ENCODE measurements around the gene BDKRB1.

BDKRB1 gene

GRCh38 chr14:96255501-96256366 lies at the start of gene BDKRB1:
Gene BDKRB1 (plus strand): TSS chr14:96256210. CDS start chr14:96263683, 7,473 bp downstream.
- DNase-seq (ENCODE audit: low read depth in 1 of 2, low spot score in 1 of 2), result no peak

- DNase-seq (ENCODE audit: low read depth in 1 of 2, low spot score in 1 of 2), result no peak
Measured at GRCh38 chr14:96206461-96206860, 49.5 kb upstream of the BDKRB1 start.

GRCh38 chr14:96207686-96208085 lies 48.3 kb upstream of the BDKRB1 start:
- DNase-seq (ENCODE audit: low read depth in 1 of 2, low spot score in 1 of 2), result no peak

GRCh38 chr14:96208739-96209138 lies 47.3 kb upstream of the BDKRB1 start:
- no peak for DNase-seq (ENCODE audit: low read depth in 1 of 2, low spot score in 1 of 2)

- no peak for DNase-seq (ENCODE audit: low read depth in 1 of 2, low spot score in 1 of 2)
Measured at GRCh38 chr14:96212140-96212539, 43.9 kb upstream of the BDKRB1 start.

- DNase-seq (ENCODE audit: low read depth in 1 of 2, low spot score in 1 of 2), result no peak
Measured at GRCh38 chr14:96212896-96213295, 43.1 kb upstream of the BDKRB1 start.

GRCh38 chr14:96213871-96214465 lies 42.0 kb upstream of the BDKRB1 start:
- DNase-seq (ENCODE audit: low read depth in 1 of 2, low spot score in 1 of 2), result no peak

GRCh38 chr14:96214793-96215192 lies 41.2 kb upstream of the BDKRB1 start:
- no peak for DNase-seq (ENCODE audit: low read depth in 1 of 2, low spot score in 1 of 2)

- no peak for DNase-seq (ENCODE audit: low read depth in 1 of 2, low spot score in 1 of 2)
Measured at GRCh38 chr14:96215452-96216244, 40.4 kb upstream of the BDKRB1 start.

GRCh38 chr14:96216627-96217026 lies 39.4 kb upstream of the BDKRB1 start:
- no peak for DNase-seq (ENCODE audit: low read depth in 1 of 2, low spot score in 1 of 2)

GRCh38 chr14:96217376-96217913 lies 38.6 kb upstream of the BDKRB1 start:
- no peak for DNase-seq (ENCODE audit: low read depth in 1 of 2, low spot score in 1 of 2)

- DNase-seq (ENCODE audit: low read depth in 1 of 2, low spot score in 1 of 2), result no peak
Measured at GRCh38 chr14:96221109-96221650, 34.8 kb upstream of the BDKRB1 start.

- no peak for DNase-seq (ENCODE audit: low read depth in 1 of 2, low spot score in 1 of 2)
Measured at GRCh38 chr14:96221841-96222240, 34.2 kb upstream of the BDKRB1 start.

- DNase-seq (ENCODE audit: low read depth in 1 of 2, low spot score in 1 of 2), result no peak
Measured at GRCh38 chr14:96224480-96225096, 31.4 kb upstream of the BDKRB1 start.

- no peak for DNase-seq (ENCODE audit: low read depth in 1 of 2, low spot score in 1 of 2)
Measured at GRCh38 chr14:96225213-96225612, 30.8 kb upstream of the BDKRB1 start.

GRCh38 chr14:96225745-96226151 lies 30.3 kb upstream of the BDKRB1 start:
- DNase-seq (ENCODE audit: low read depth in 1 of 2, low spot score in 1 of 2), result no peak

GRCh38 chr14:96227428-96227827 lies 28.6 kb upstream of the BDKRB1 start:
- DNase-seq (ENCODE audit: low read depth in 1 of 2, low spot score in 1 of 2), result no peak

- no peak for DNase-seq (ENCODE audit: low read depth in 1 of 2, low spot score in 1 of 2)
Measured at GRCh38 chr14:96229315-96229714, 26.7 kb upstream of the BDKRB1 start.

GRCh38 chr14:96231056-96231455 lies 25.0 kb upstream of the BDKRB1 start:
- no peak for DNase-seq (ENCODE audit: low read depth in 1 of 2, low spot score in 1 of 2)

- no peak for DNase-seq (ENCODE audit: low read depth in 1 of 2, low spot score in 1 of 2)
Measured at GRCh38 chr14:96231526-96232130, 24.4 kb upstream of the BDKRB1 start.

Data from activated CD4-positive, alpha-beta T cell treated with anti-CD3 and anti-CD28 coated beads, Interleukin-2, amount 50 U/mL, for 24 hours (primary cell).